ENCODE data around the gene ATXN7L3.

DNA sequence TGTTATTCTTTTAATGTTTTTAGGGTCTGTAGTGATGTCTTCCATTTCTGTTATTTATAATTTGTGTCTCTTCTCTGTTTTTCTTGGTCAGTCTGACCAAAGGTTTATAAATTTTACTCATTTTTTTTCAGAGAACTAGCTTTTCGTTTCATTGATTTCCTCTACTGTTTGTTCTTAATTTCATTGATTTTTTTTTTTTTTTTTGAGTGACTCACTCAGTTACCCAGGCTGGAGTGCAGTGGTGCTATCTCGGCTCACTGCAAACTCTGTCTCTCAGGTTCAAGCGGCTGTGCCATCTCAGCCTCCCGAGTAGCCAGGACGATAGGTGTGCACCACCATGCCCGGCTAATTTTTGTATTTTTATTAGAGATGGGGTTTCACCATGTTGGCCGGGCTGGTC is 32.4 kb upstream of the ATXN7L3 start:
- TF ChIP-seq, protein P1, sequence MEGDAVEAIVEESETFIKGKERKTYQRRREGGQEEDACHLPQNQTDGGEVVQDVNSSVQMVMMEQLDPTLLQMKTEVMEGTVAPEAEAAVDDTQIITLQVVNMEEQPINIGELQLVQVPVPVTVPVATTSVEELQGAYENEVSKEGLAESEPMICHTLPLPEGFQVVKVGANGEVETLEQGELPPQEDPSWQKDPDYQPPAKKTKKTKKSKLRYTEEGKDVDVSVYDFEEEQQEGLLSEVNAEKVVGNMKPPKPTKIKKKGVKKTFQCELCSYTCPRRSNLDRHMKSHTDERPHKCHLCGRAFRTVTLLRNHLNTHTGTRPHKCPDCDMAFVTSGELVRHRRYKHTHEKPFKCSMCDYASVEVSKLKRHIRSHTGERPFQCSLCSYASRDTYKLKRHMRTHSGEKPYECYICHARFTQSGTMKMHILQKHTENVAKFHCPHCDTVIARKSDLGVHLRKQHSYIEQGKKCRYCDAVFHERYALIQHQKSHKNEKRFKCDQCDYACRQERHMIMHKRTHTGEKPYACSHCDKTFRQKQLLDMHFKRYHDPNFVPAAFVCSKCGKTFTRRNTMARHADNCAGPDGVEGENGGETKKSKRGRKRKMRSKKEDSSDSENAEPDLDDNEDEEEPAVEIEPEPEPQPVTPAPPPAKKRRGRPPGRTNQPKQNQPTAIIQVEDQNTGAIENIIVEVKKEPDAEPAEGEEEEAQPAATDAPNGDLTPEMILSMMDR (conservative IDR thresholded peaks at IDR 0.05; ENCODE audit: low read depth, low read length), result no peak
- no peak for TF ChIP-seq EZH2 (IDR thresholded peaks at IDR 0.05; ENCODE audit: borderline replicate concordance, low read depth, low read length, poor library complexity, severe bottlenecking)
